ENCODE results near the gene FERMT3.
A peak's percentile ranks its signal among the peaks of the same experiment; 100 is the strongest.

The FERMT3 gene

GRCh38 chr11:64186492-64187165 lies 19.9 kb upstream of the FERMT3 start:
- no peak for DNase-seq

DNA sequence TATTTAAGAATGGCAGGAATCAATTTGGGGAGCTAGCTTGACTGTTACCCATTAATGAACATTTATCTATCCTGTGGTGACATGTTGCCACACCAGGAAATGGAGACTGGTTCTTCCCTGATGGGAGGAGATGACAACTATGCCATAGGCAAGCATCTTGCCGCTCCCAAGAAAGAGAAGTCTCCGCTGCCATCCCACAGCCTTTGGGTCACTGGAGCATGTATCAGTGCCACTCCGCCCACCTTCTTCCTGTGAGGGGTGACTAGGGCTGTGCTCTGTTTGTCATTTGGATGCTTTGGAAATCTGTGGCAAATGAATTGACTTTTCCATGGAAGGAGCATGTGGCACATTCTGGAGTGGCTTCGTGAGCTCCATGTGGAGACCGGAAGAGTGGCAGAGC lies 14.1 kb upstream of the FERMT3 start:
- no peak for DNase-seq

DNA sequence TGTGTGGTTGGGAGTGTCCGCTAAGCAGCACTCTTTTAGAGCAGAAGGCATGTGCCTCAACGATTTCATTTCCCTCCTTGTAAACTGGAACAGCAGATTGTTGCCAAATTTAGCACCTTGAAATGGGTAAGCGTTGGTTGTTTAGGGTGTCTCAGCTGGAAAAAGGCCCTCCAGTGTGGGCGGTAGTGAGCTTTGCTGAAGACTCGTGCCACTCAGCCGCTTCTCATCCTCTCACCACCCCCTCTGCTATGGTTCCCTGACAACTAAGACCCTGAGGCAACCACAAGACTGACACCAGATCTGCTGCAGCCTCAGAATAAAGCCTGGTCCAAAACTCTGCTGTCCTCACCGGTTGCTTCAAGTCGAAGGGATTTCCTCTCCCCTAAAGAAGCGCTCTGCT lies 9.9 kb upstream of the FERMT3 start:
- no peak for DNase-seq

- no peak for DNase-seq
Observed at GRCh38 chr11:64198511-64198910, 8.0 kb upstream of the FERMT3 start.

DNA sequence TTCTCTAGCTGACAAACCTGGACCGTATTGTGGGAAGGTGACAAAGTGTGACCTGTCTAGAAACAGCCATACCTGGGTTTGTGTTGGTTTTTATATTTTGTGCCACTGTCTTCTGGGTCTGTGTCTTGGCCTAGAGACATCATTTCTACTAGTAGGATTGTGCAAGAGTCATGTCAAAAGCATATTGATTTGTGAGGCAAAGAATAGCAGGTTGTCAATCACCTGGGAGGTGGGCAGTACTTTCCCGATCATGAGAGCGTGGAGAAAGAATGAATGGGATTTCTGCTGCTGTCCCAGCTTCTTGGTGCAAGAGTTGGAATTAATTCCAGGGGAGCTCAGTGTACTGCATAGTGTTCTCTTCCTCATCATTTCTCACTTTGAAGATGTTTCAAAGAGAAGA lies 5.0 kb upstream of the FERMT3 start:
- no peak for DNase-seq

GRCh38 chr11:64202992-64203391 lies 3.5 kb upstream of the FERMT3 start:
- no peak for DNase-seq

GRCh38 chr11:64203421-64204079 lies 3.0 kb upstream of the FERMT3 start:
- DNase-seq, result no peak

GRCh38 chr11:64204080-64204440 lies 2.5 kb upstream of the FERMT3 start:
- no peak for DNase-seq

- peak; percentile 95 for DNase-seq
Observed at GRCh38 chr11:64204464-64204989, 2.0 kb upstream of the FERMT3 start.

- peak; percentile 80 for DNase-seq
Observed at GRCh38 chr11:64207256-64208085, 950 bp downstream of the FERMT3 start.

DNA sequence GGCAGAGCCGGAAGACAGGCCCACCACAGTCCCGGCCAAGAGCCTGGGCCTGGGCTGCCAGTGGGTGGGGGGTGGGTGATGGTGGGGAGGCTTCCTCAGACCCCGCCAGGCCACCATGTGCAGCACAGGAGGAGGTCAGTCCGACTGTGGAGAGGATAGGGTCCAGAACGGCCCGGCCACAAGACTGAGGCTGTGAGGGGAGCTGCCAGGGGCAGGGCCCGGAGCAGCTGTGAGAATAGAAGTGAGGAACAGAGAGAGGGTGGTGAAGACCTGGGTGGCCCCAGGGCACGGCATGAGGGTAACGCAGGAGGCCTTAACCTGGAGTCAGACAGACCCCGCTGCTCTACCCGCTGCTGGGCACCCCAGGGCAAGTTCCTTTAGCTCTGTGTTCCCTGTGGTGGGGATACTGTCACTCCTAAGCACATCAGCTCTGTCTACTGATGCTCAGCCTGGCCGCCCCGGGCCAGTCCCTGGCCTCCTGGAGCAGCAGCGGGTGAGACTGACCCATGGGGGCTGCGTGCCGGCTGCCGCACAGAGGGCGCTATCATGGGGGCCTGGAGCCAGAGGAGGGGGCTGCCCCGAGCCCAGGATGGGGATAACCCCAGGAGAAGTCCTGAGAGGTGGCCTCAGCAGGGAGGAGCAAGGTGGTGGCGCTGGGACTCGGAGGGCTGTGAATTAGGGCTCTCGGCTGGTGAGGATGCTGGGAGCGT lies 1.7 kb downstream of the FERMT3 start:
- DNase-seq, result no peak

GRCh38 chr11:64208796-64209562 lies 2.5 kb downstream of the FERMT3 start:
- DNase-seq, result no peak

- DNase-seq, result no peak
Observed at GRCh38 chr11:64209563-64209843, 3.0 kb downstream of the FERMT3 start.

GRCh38 chr11:64210301-64211020 lies 3.9 kb downstream of the FERMT3 start:
- no peak for DNase-seq

DNA sequence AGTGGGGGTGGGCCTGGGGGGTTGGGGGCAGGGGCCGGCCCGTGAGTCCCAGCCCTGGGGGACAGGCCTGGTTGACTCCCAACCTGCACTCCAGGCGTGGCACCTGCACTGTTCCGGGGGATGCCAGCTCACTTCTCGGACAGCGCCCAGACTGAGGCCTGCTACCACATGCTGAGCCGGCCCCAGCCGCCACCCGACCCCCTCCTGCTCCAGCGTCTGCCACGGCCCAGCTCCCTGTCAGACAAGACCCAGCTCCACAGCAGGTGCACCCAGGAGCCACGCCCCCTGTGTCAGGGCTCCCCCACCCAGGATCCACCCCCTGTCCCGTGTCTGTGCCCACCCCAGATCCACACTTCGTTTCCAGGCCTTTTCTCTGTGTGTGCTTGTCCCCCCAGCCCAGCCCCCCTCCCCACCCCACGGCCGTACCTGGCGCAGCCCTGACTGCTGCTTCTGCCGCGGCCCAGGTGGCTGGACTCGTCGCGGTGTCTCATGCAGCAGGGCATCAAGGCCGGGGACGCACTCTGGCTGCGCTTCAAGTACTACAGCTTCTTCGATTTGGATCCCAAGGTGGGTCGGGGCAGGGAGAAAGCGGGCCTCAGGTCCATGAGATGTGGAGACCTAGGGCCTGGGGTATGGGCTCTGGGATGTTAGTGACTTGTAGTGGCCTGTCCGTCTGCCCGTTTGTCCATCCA lies 4.8 kb downstream of the FERMT3 start:
- no peak for DNase-seq

GRCh38 chr11:64216879-64217278 lies 10.4 kb downstream of the FERMT3 start:
- DNase-seq, result no peak

DNA sequence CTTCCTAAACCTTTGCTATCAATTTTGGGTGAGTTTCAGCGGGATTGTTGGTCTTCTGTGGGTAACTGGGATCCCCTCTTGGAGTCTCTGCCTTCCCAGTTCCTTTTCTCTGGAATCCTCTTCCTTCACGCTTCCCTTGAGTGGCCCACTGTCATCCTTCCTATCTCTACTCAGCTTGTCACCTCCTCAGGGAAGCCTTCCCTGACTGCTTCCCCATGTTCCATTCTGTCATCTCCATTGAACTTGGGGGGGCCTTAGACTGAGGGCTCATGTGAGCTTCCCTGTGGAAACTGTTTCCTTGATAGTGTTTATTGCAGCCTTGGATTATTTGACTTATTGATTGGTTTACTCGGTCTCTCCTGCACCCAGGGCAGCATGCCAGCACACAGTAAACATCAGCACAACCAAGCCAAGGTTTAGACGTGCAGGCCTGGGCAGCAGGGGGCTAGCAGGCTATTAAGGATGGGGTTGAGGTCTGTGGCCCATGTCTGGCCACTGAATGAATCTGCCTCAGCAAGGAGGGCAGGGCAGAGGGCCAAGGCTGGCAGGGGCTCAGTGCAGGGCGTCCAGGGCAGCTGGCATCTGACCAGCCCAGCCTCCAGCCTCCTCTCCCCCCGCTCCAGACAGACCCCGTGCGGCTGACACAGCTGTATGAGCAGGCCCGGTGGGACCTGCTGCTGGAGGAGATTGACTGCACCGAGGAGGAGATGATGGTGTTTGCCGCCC lies 12.3 kb downstream of the FERMT3 start:
- no peak for DNase-seq

GRCh38 chr11:64219354-64219684 lies 12.8 kb downstream of the FERMT3 start:
- DNase-seq, result no peak

DNA sequence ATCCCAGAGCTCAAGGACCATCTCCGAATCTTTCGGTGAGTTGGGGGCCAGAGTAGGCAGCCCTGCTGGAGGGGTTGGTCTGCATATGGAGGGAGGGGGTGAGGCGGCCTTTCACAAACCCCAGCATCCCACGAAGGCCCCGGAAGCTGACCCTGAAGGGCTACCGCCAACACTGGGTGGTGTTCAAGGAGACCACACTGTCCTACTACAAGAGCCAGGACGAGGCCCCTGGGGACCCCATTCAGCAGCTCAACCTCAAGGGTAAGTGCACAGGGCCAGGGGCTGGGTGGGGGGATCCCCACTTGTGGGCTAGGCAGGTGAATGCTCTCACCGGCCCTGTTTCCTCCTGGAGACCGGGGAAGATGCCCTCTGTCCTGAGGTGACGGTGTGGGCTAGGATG lies 13.2 kb downstream of the FERMT3 start:
- no peak for DNase-seq

- no peak for DNase-seq
Observed at GRCh38 chr11:64220271-64220670, 13.8 kb downstream of the FERMT3 start.

DNA sequence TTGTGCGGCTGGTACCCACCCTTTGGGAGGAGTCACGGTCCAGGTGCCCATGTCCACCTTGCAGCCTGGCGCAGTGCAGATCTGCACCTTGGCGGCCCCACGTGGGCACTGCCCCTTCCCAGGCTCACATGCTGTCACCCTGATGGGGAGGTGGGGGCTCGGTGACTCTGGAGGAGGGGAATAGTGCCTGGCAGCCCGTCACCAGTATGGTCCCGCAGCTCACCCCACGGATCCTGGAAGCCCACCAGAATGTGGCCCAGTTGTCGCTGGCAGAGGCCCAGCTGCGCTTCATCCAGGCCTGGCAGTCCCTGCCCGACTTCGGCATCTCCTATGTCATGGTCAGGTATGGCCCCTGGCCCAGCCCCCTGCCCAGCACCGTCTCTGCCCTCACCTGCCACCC lies 14.3 kb downstream of the FERMT3 start:
- DNase-seq, result no peak
